H1 (cell line): ENCODE measurements around the gene SYCE3. TPM values are rescaled to one million over a fixed set of nuclear protein-coding genes. Genes with fewer than 3 reads are reported as not detected.

Source experiments
- CTCF ChIA-PET: fragments of 300-600 bp; sonication (Branson Sonifier 250); formaldehyde crosslinking; loops from one replicate; lab custom pipeline; 2021; ENCODE audit not compliant: partially characterized antibody; lab: Charles Lee
- POLR2A ChIA-PET: fragments of 300-600 bp; sonication (Branson Sonifier 250); formaldehyde crosslinking; loops from one replicate; lab custom pipeline; 2021; ENCODE audit warnings: inconsistent platforms; ENCODE audit not compliant: partially characterized antibody; lab: Charles Lee
- DNase-seq, 2 experiments: peaks; one replicate each; pipeline versions ENCODE4 v3.0.0 to v3.0.0-alpha.2; 2010 to 2022; ENCODE audit warnings: low spot score in 2 of 2, low read depth in 1 of 2, mixed read lengths in 1 of 2
- FAIRE-seq: peaks from 2 replicates; lab custom pipeline; 2011; peaks lifted over from hg19 to GRCh38; lab: Jason Lieb, UNC
- H2AFZ ChIP-seq: 2 replicates; pipeline ENCODE4 v1.8.1; 2012; ENCODE audit warnings: low read length, inconsistent platforms
- H2AK5ac ChIP-seq: 2 replicates; pipeline ENCODE4 v1.6.1; 2013; ENCODE audit warnings: low read depth, low read length
- H2BK120ac ChIP-seq: replicated peaks from 2 replicates; pipeline ENCODE3; 2013; ENCODE audit warnings: low read depth, low read length, inconsistent platforms
- H2BK12ac ChIP-seq: 2 replicates; pipeline ENCODE4 v1.6.1; 2013; ENCODE audit warnings: low read depth, low read length
- H2BK15ac ChIP-seq: 2 replicates; pipeline ENCODE4 v1.6.1; 2013; ENCODE audit warnings: low read length
- H2BK20ac ChIP-seq: 2 replicates; pipeline ENCODE4 v1.6.1; 2013; ENCODE audit warnings: low read length
- H2BK5ac ChIP-seq: 2 replicates; pipeline ENCODE4 v1.6.1; 2013; ENCODE audit warnings: low read depth, low read length
- H3K14ac ChIP-seq: 2 replicates; pipeline ENCODE4 v1.6.1; 2013; ENCODE audit warnings: inconsistent platforms; ENCODE audit not compliant: insufficient read length
- H3K18ac ChIP-seq: 2 replicates; pipeline ENCODE4 v1.6.1; 2013; ENCODE audit warnings: low read length; ENCODE audit errors: extremely low read depth
- H3K23ac ChIP-seq: 2 replicates; pipeline ENCODE4 v1.6.1; 2013; ENCODE audit warnings: inconsistent platforms; ENCODE audit not compliant: insufficient read length
- H3K23me2 ChIP-seq: 2 replicates; pipeline ENCODE4 v1.6.1; 2013; ENCODE audit warnings: low read depth, low read length
- H3K27ac ChIP-seq: 2 replicates; pipeline ENCODE4 v1.6.1; 2011; ENCODE audit warnings: low read depth, low read length, inconsistent platforms
- H3K27me3 ChIP-seq, 4 experiments: replicated peaks in 1 of 4; 1 replicate in 1 of 4; 2 replicates in 3 of 4; pipeline versions ENCODE4 v1.6.1 to v1.8.1; 2011 to 2013; ENCODE audit warnings: low read length in 3 of 4, mild to moderate bottlenecking in 3 of 4, inconsistent platforms in 2 of 4, mixed read lengths in 2 of 4, moderate library complexity in 1 of 4; ENCODE audit not compliant: control insufficient read depth in 3 of 4, insufficient read depth in 3 of 4; ENCODE audit errors: extremely low read depth in 1 of 4
- H3K36me3 ChIP-seq, 4 experiments: 2 replicates each; pipeline versions ENCODE4 v1.6.1 to v1.8.1; 2011 to 2013; ENCODE audit warnings: mild to moderate bottlenecking in 4 of 4, low read length in 3 of 4, moderate library complexity in 2 of 4, control low read depth in 1 of 4, inconsistent platforms in 1 of 4; ENCODE audit not compliant: insufficient read depth in 4 of 4, control insufficient read depth in 2 of 4
- H3K4ac ChIP-seq: replicated peaks from 2 replicates; pipeline ENCODE3; 2013; ENCODE audit warnings: low read length, low read depth, mixed read lengths, inconsistent platforms; ENCODE audit not compliant: insufficient read length
- H3K4me1 ChIP-seq, 4 experiments: replicated peaks in 1 of 4; 1 replicate in 1 of 4; 2 replicates in 3 of 4; pipeline versions ENCODE4 v1.6.1 to v1.8.1; 2011 to 2013; ENCODE audit warnings: low read length in 3 of 4, inconsistent platforms in 2 of 4, mixed read lengths in 1 of 4; ENCODE audit not compliant: insufficient read depth in 4 of 4, control insufficient read depth in 3 of 4
- H3K4me2 ChIP-seq, 2 experiments: 2 replicates each; pipeline versions ENCODE4 v1.6.1 to v1.8.1; 2011 to 2013; ENCODE audit warnings: low read depth in 2 of 2, low read length in 2 of 2, control low read depth in 1 of 2, inconsistent platforms in 1 of 2, mild to moderate bottlenecking in 1 of 2; ENCODE audit not compliant: insufficient read depth in 1 of 2
- H3K4me3 ChIP-seq, 4 experiments: fragments of 200-600, 300-600 bp in 1 of 4; sonication (generic), shearing (Covaris generic), sonication (Bioruptor Twin) in 1 of 4; 2 replicates each; pipeline versions ENCODE4 v1.5.1 to v1.8.1; 2011 to 2016; ENCODE audit warnings: low read length in 4 of 4, low read depth in 3 of 4, control low read depth in 2 of 4, inconsistent platforms in 2 of 4, mild to moderate bottlenecking in 2 of 4, mixed read lengths in 1 of 4, moderate library complexity in 1 of 4; ENCODE audit not compliant: insufficient read depth in 2 of 4; ENCODE audit errors: extremely low read depth in 1 of 4
- H3K56ac ChIP-seq: replicated peaks from 2 replicates; pipeline ENCODE3; 2013; ENCODE audit warnings: low read depth, mild to moderate bottlenecking, mixed read lengths, low read length, inconsistent platforms; ENCODE audit not compliant: insufficient read length
- H3K79me1 ChIP-seq: 2 replicates; pipeline ENCODE4 v1.6.1; 2013; ENCODE audit warnings: low read depth, low read length, control low read depth
- H3K79me2 ChIP-seq, 2 experiments: 2 replicates each; pipeline versions ENCODE4 v1.6.1 to v1.8.1; 2012 to 2013; ENCODE audit warnings: low read length in 2 of 2, mild to moderate bottlenecking in 2 of 2, inconsistent platforms in 1 of 2; ENCODE audit not compliant: insufficient read depth in 2 of 2, control insufficient read depth in 1 of 2
- H3K9ac ChIP-seq, 4 experiments: replicated peaks in 1 of 4; 1 replicate in 1 of 4; 2 replicates in 3 of 4; pipeline versions ENCODE4 v1.6.1 to v1.8.1; 2011 to 2013; ENCODE audit warnings: low read depth in 3 of 4, low read length in 3 of 4, control low read depth in 2 of 4, mild to moderate bottlenecking in 2 of 4, moderate library complexity in 2 of 4, inconsistent platforms in 1 of 4; ENCODE audit errors: extremely low read depth in 1 of 4
- H3K9me3 ChIP-seq, 2 experiments: 2 replicates each; pipeline versions ENCODE4 v1.6.1 to v1.8.1; 2012 to 2013; ENCODE audit warnings: mild to moderate bottlenecking in 2 of 2, moderate library complexity in 2 of 2, control low read depth in 1 of 2, inconsistent platforms in 1 of 2, low read depth in 1 of 2, low read length in 1 of 2, mixed read lengths in 1 of 2; ENCODE audit not compliant: insufficient read depth in 2 of 2
- H4K20me1 ChIP-seq, 2 experiments: replicated peaks in 1 of 2; 2 replicates each; pipeline versions ENCODE3 to v1.8.1; 2011 to 2013; ENCODE audit warnings: inconsistent platforms in 2 of 2, low read length in 2 of 2, mild to moderate bottlenecking in 1 of 2; ENCODE audit not compliant: insufficient read depth in 2 of 2, control insufficient read depth in 1 of 2
- H4K5ac ChIP-seq: 2 replicates; pipeline ENCODE4 v1.6.1; 2013; ENCODE audit warnings: low read length, low read depth, mixed read lengths, inconsistent platforms; ENCODE audit not compliant: insufficient read length
- H4K8ac ChIP-seq: 2 replicates; pipeline ENCODE4 v1.8.0; 2013; ENCODE audit warnings: mild to moderate bottlenecking, moderate library complexity, low read length, inconsistent platforms; ENCODE audit not compliant: insufficient read depth; ENCODE audit errors: extremely low read depth
- H4K91ac ChIP-seq: replicated peaks from 2 replicates; pipeline ENCODE3; 2013; ENCODE audit warnings: low read length, mixed read lengths, inconsistent platforms; ENCODE audit not compliant: insufficient read length
- ASH2L ChIP-seq: fragments of 200-600, 300-600 bp; sonication (generic); IDR thresholded peaks from one replicate; pipeline ENCODE4 v1.7.1; 2017; ENCODE audit warnings: low read length
- CHD2 ChIP-seq: IDR thresholded peaks from 2 replicates; pipeline ENCODE4 v1.6.1; 2012; ENCODE audit warnings: low read length, improper control_type of control experiment
- CREB1 ChIP-seq: IDR thresholded peaks from 2 replicates; pipeline ENCODE4 v1.6.1; 2012; ENCODE audit warnings: inconsistent platforms
- CTBP2 ChIP-seq: IDR thresholded peaks from 2 replicates; pipeline ENCODE4 v1.7.0; 2011; ENCODE audit warnings: borderline replicate concordance, mild to moderate bottlenecking, moderate library complexity, mixed read lengths, low read length; ENCODE audit not compliant: insufficient read depth, insufficient read length
- CTCF ChIP-seq, 3 experiments: IDR thresholded peaks; 1 replicate in 2 of 3; 2 replicates in 1 of 3; pipeline versions ENCODE4 v1.5.1 to v1.6.1; 2011; ENCODE audit warnings: low read length in 3 of 3, mild to moderate bottlenecking in 3 of 3, inconsistent platforms in 2 of 3, low read depth in 1 of 3, moderate library complexity in 1 of 3; ENCODE audit not compliant: insufficient read depth in 1 of 3; ENCODE audit errors: control extremely low read depth in 1 of 3
- EGR1 ChIP-seq: IDR thresholded peaks from 2 replicates; pipeline ENCODE4 v1.6.1; 2011; ENCODE audit warnings: low read depth, low read length, borderline replicate concordance
- JUND ChIP-seq: IDR thresholded peaks from 2 replicates; pipeline ENCODE4 v1.6.1; 2011; ENCODE audit warnings: mild to moderate bottlenecking, improper control_type of control experiment, low read length
- PHF8 ChIP-seq: fragments of 200-600 bp; sonication (generic); conservative IDR thresholded peaks from 2 replicates; pipeline ENCODE4 v1.7.1; 2012; ENCODE audit warnings: low read depth, mild to moderate bottlenecking, inconsistent platforms, low read length, moderate library complexity
- SP1 ChIP-seq: IDR thresholded peaks from 2 replicates; pipeline ENCODE4 v1.6.1; 2011; ENCODE audit warnings: low read depth, low read length
- WGBS, 2 experiments: shearing (Covaris generic) in 1 of 2; methylation state at CpG; one replicate each; pipeline versions ENCODE4 v1.1.6 to v1.1.7; 2013 to 2015; ENCODE audit warnings: low lambda C conversion rate in 2 of 2, mixed read lengths in 2 of 2, inconsistent platforms in 1 of 2, low coverage in 1 of 2, missing lambda C conversion rate in 1 of 2; ENCODE audit not compliant: insufficient replicate concordance in 2 of 2, insufficient coverage in 1 of 2, insufficient read length in 1 of 2; ENCODE audit errors: extremely low coverage in 1 of 2, missing lambda C conversion rate in 1 of 2; 5-methylcytosine and 5-hydroxymethylcytosine counted together
- polyA plus RNA-seq, 7 experiments: library from polyadenylated mRNA; depleted of rRNA in 3 of 7; stranded (reverse) in 5 of 7; unstranded in 2 of 7; fragments of >200 nt in 5 of 7; fragments of 200-250 nt in 2 of 7; gene quantifications; 1 replicate in 5 of 7; 2 replicates in 1 of 7; 4 replicates in 1 of 7; pipeline versions ENCODE4 v1.2.1 to v1.2.3, GENCODE V29; 2011 to 2013; ENCODE audit warnings: missing spikeins in 2 of 7, mixed read lengths in 2 of 7
- total RNA-seq: library from RNA; stranded (reverse); fragmentation: NEBNext Ultra II Directional; extraction: Animal tissue kit (Norgen Biotek cat#: 25700); gene quantifications from 2 replicates; pipeline ENCODE4 v1.2.1, GENCODE V29; 2021

Gene SYCE3
- total and polyA plus RNA-seq, 2 of the 8 experiments (the other 6 are each of a cell fraction or from before 2014, with no cell fraction given), result 1.9 TPM; not detected in 1

- Histone ChIP-seq H3K18ac (no peak overlapping the region), H3K23ac (no peak overlapping the region), H2AK5ac (no peak overlapping the region), H3K9ac (no peak overlapping the region), H3K4ac (no peak overlapping the region), H2BK5ac (no peak overlapping the region), H3K79me1 (no peaks in the 10 kb centered on the region), H4K91ac (no peak overlapping the region), H3K9me3 (no peaks in the 10 kb centered on the region), H3K23me2 (no peaks in the 10 kb centered on the region), H3K27ac (no peak overlapping the region), H3K4me3 (peak overlapping the region in 3 of 4 experiments; percentile 9 to 35 (median 14); a peak in 3 of 8 replicates), H2BK12ac (peak overlapping the region; percentile 17; the same call in 1 of the 2 replicates), H3K4me1 (peaks cover 0 to 5% (median 1%) of the 10 kb centered on the region in 4 experiments; a peak in 2 of 7 replicates), H4K5ac (peak overlapping the region; percentile 30), H4K20me1 (no peaks in the 10 kb centered on the region), H3K36me3 (no peaks in the 10 kb centered on the region), H2BK15ac (peak overlapping the region; percentile 31; the same call in 1 of the 2 replicates), H2BK20ac (no peak overlapping the region), H3K79me2 (no peaks in the 10 kb centered on the region), H3K27me3 (peaks cover 0 to 13% (median 6%) of the 10 kb centered on the region in 4 experiments; a peak in 5 of 7 replicates), H3K4me2 (peak overlapping the region; percentile 13 to 41; a peak in 3 of 4 replicates), H2BK120ac (no peak overlapping the region), H3K14ac (no peak overlapping the region), H2AFZ (no peak overlapping the region), H3K56ac (no peak overlapping the region), H4K8ac (no peak overlapping the region; the same call in none of the 2 replicates)
- DNase-seq (peak in 1 of 2 experiments; percentile 95), FAIRE-seq (no peak)
- CTCF ChIA-PET, result interaction anchor here (0.8 to 1.5 kb wide), 4 partner anchors 8 to 150 kb away, joined by 3 to 9 read pairs (median 4); partner anchors contain the start of gene SCO2
- POLR2A ChIA-PET, result no interaction called here
- WGBS, 2 experiments, result 17% methylated on average over 44 of the region's 52 CpGs; no CpG with 5 or more reads in 1 of the 2 experiments
- no peak for TF ChIP-seq CHD2
- no peak for TF ChIP-seq EGR1
- TF ChIP-seq SP1, result no peak
- no peak for TF ChIP-seq CTBP2
- no peak for TF ChIP-seq PHF8
- peak; percentile 74 to 88 (median 75) for TF ChIP-seq CTCF (IDR thresholded peaks at IDR 0.05; ENCODE audit: control extremely low read depth in 1 of 3, insufficient read depth in 1 of 3, low read depth in 1 of 3, low read length in 3 of 3)
- TF ChIP-seq CREB1, result peak; percentile 75
- peak; percentile 25 for TF ChIP-seq ASH2L
- peak; percentile 32; the same call in 1 of the 2 replicates for TF ChIP-seq JUND
Measured at GRCh38 chr22:50544078-50544745, 18.5 kb downstream of the SYCE3 start.
